HL-60/S4 treated with retinoic acid at 250 ng/mL for 4 days and 3 days (cell line): ENCODE data around the gene MAP3K14.

Experiments
- in situ Hi-C: fragments of 300-500 bp; cut with MboI; formaldehyde crosslinking; loops from 2 replicates; pipeline ENCODE4 v1.7.0; 2022; ENCODE audit warnings: low sequenced_read_pairs

Gene MAP3K14

GRCh38 chr17:45238155-45238774 is 78.6 kb downstream of the MAP3K14 start:
- in situ Hi-C loops: no loop called here

- in situ Hi-C loops: no loop called here
These were observed 79.1 kb downstream of the MAP3K14 start for GRCh38 chr17:45237686-45238085.

GRCh38 chr17:45236282-45236606 is 80.6 kb downstream of the MAP3K14 start:
- in situ Hi-C loops: no loop called here

GRCh38 chr17:45235416-45236281 is 81.2 kb downstream of the MAP3K14 start:
- in situ Hi-C loops: no loop called here

GRCh38 chr17:45234641-45235415 is 82.0 kb downstream of the MAP3K14 start:
- in situ Hi-C loops: no loop called here

GRCh38 chr17:45233423-45233924 is 83.3 kb downstream of the MAP3K14 start:
- in situ Hi-C loops: no loop called here

- in situ Hi-C loops: no loop called here
These were observed 84.1 kb downstream of the MAP3K14 start for GRCh38 chr17:45232514-45233422.

GRCh38 chr17:45231481-45232116 is 85.2 kb downstream of the MAP3K14 start:
- in situ Hi-C loops: no loop called here

- in situ Hi-C loops: no loop called here
These were observed 85.9 kb downstream of the MAP3K14 start for GRCh38 chr17:45230787-45231480.

- in situ Hi-C loops: no loop called here
These were observed 86.4 kb downstream of the MAP3K14 start for GRCh38 chr17:45230410-45230786.

GRCh38 chr17:45229681-45230409 is 87.0 kb downstream of the MAP3K14 start:
- in situ Hi-C loops: loop anchor here (10.0 kb wide), 1 partner anchor 155 kb away; no protein-coding TSS in a partner anchor

GRCh38 chr17:45228763-45229539 is 87.9 kb downstream of the MAP3K14 start:
- in situ Hi-C loops: loop anchor here (10.0 kb wide), 1 partner anchor 156 kb away; no protein-coding TSS in a partner anchor

GRCh38 chr17:45227926-45228762 is 88.7 kb downstream of the MAP3K14 start:
- in situ Hi-C loops: loop anchor here (10.0 kb wide), 1 partner anchor 157 kb away; no protein-coding TSS in a partner anchor

- in situ Hi-C loops: loop anchor here (10.0 kb wide), 1 partner anchor 157 kb away; no protein-coding TSS in a partner anchor
These were observed 89.5 kb downstream of the MAP3K14 start for GRCh38 chr17:45227101-45227925.

GRCh38 chr17:45226576-45226975 is 90.2 kb downstream of the MAP3K14 start:
- in situ Hi-C loops: loop anchor here (10.0 kb wide), 1 partner anchor 158 kb away; no protein-coding TSS in a partner anchor
